HG03196 (cell line): ENCODE measurements around the gene ZNF324.

Source experiments
- ATAC-seq: cut with Tn5 transposase; IDR thresholded peaks from one replicate; pipeline ENCODE4 v1.9.1; 2021; ENCODE audit not compliant: unreplicated experiment

Gene ZNF324

DNA sequence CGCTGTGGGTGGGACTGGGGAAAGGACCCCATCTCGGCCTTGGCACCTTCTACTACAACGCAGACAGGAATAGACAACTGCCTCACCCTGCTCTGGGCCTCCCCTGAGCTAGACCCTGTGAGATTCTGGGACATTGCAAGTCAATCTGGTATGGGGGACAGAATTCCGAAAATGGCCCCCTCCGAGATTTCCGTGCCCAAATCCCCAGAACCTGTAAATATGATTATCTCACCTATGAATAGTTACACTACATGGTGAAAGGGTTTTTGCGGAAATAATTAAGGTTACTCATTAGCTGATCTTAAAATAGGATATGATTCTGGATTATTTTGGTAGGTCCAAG lies 53.3 kb downstream of the ZNF324 start:
- ATAC-seq, result no peak

DNA sequence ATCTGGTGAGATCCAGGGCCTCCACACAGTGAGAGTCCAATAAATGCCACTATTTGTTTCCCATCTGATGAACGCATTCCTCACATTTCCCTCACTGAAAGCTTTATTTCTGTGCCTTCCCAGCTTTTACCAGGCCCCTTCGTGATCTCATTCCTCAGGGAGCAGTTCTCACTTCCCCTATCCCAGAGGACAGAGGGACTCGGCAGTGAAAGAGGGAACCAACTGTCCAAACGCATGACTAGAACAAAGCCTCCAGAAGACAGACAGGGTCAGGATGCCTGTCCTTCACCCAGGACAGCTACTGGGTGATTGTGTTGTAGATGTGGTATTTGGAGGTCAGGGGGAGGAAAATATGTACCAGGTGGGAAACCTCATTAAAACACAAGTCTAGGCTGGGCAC lies 54.8 kb downstream of the ZNF324 start:
- no peak for ATAC-seq

DNA sequence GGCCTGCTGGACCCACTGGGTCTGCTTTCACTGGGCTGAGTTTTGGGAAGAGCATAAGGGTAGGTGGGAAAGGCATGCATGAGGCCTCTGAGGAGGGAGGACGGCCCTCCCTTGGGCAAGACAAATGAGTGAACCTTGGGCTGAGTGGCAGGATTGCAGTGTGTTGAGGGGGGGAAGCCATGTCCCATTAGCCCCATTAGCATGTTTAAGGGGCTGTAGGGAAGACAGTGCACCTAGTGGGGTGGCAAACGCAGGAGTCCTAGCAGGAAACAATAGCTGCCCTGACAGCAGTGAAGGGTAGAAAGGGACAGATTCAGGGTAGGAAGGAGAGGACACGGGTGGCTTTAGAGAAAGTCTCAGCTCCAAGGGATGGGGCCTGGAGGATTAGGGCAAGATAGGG lies 55.8 kb downstream of the ZNF324 start:
- no peak for ATAC-seq
